ENCODE results near the gene HOXC10.

HOXC10 gene

GRCh38 chr12:53973236-53974042 lies 11.5 kb upstream of the HOXC10 start:
- H3K36me3 ChIP-seq (ENCODE audit: control insufficient read depth, insufficient read depth, low read length): no peaks in the 10 kb centered on the region
- H3K9me3 ChIP-seq (ENCODE audit: control insufficient read depth, insufficient read depth, low read length): no peaks in the 10 kb centered on the region
- no peak overlapping the region for H3K4me3 ChIP-seq (ENCODE audit: low read length)
- no peak for DNase-seq (ENCODE audit: low read depth, low spot score)
- peaks cover 99% of the 10 kb centered on the region for H3K27me3 ChIP-seq (ENCODE audit: control insufficient read depth, insufficient read depth, low read length)
- no CpG with 5 or more reads among the region's 71 CpGs for WGBS (ENCODE audit: insufficient coverage, insufficient read length)
- no peak overlapping the region for H3K27ac ChIP-seq (ENCODE audit: low read length)
- H3K4me1 ChIP-seq (ENCODE audit: control insufficient read depth, insufficient read depth, low read length): no peaks in the 10 kb centered on the region; the same call in none of the 2 replicates

GRCh38 chr12:53974084-53975063 lies 10.6 kb upstream of the HOXC10 start, which contains the start of gene HOTAIR:
Gene HOTAIR (minus strand): TSS chr12:53974954.
- Histone ChIP-seq H3K9me3 (ENCODE audit: control insufficient read depth, insufficient read depth, low read length) (no peaks in the 10 kb centered on the region), H3K4me3 (ENCODE audit: low read length) (no peak within 1 kb of the TSS), H3K4me1 (ENCODE audit: control insufficient read depth, insufficient read depth, low read length) (no peaks in the 10 kb centered on the region; the same call in none of the 2 replicates), H3K36me3 (ENCODE audit: control insufficient read depth, insufficient read depth, low read length) (no peaks in the 10 kb centered on the region), H3K27ac (ENCODE audit: low read length) (no peak within 1 kb of the TSS), H3K27me3 (ENCODE audit: control insufficient read depth, insufficient read depth, low read length) (peaks cover 99% of the 10 kb centered on the region)
- DNase-seq (ENCODE audit: low read depth, low spot score): no peak
- no CpG with 5 or more reads among the region's 63 CpGs for WGBS (ENCODE audit: insufficient coverage, insufficient read length)

GRCh38 chr12:53975064-53975471 lies 9.9 kb upstream of the HOXC10 start:
- DNase-seq (ENCODE audit: low read depth, low spot score): no peak
- no peaks in the 10 kb centered on the region for H3K9me3 ChIP-seq (ENCODE audit: control insufficient read depth, insufficient read depth, low read length)
- H3K4me3 ChIP-seq (ENCODE audit: low read length): no peak overlapping the region
- no CpG with 5 or more reads among the region's 25 CpGs for WGBS (ENCODE audit: insufficient coverage, insufficient read length)
- peaks cover 99% of the 10 kb centered on the region for H3K27me3 ChIP-seq (ENCODE audit: control insufficient read depth, insufficient read depth, low read length)
- no peak overlapping the region for H3K27ac ChIP-seq (ENCODE audit: low read length)
- H3K36me3 ChIP-seq (ENCODE audit: control insufficient read depth, insufficient read depth, low read length): no peaks in the 10 kb centered on the region
- H3K4me1 ChIP-seq (ENCODE audit: control insufficient read depth, insufficient read depth, low read length): no peaks in the 10 kb centered on the region; the same call in none of the 2 replicates

GRCh38 chr12:53975479-53976152 lies 9.3 kb upstream of the HOXC10 start:
- DNase-seq (ENCODE audit: low read depth, low spot score): no peak
- H3K4me3 ChIP-seq (ENCODE audit: low read length): no peak overlapping the region
- H3K36me3 ChIP-seq (ENCODE audit: control insufficient read depth, insufficient read depth, low read length): no peaks in the 10 kb centered on the region
- no peak overlapping the region for H3K27ac ChIP-seq (ENCODE audit: low read length)
- H3K9me3 ChIP-seq (ENCODE audit: control insufficient read depth, insufficient read depth, low read length): no peaks in the 10 kb centered on the region
- H3K27me3 ChIP-seq (ENCODE audit: control insufficient read depth, insufficient read depth, low read length): peaks cover 97% of the 10 kb centered on the region
- no peaks in the 10 kb centered on the region; the same call in none of the 2 replicates for H3K4me1 ChIP-seq (ENCODE audit: control insufficient read depth, insufficient read depth, low read length)
- no CpG with 5 or more reads among the region's 31 CpGs for WGBS (ENCODE audit: insufficient coverage, insufficient read length)

GRCh38 chr12:53976172-53976822 lies 8.6 kb upstream of the HOXC10 start:
- peaks cover 97% of the 10 kb centered on the region for H3K27me3 ChIP-seq (ENCODE audit: control insufficient read depth, insufficient read depth, low read length)
- H3K4me1 ChIP-seq (ENCODE audit: control insufficient read depth, insufficient read depth, low read length): no peaks in the 10 kb centered on the region; the same call in none of the 2 replicates
- H3K36me3 ChIP-seq (ENCODE audit: control insufficient read depth, insufficient read depth, low read length): no peaks in the 10 kb centered on the region
- WGBS (ENCODE audit: insufficient coverage, insufficient read length): no CpG with 5 or more reads among the region's 21 CpGs
- H3K4me3 ChIP-seq (ENCODE audit: low read length): no peak overlapping the region
- H3K27ac ChIP-seq (ENCODE audit: low read length): no peak overlapping the region
- no peaks in the 10 kb centered on the region for H3K9me3 ChIP-seq (ENCODE audit: control insufficient read depth, insufficient read depth, low read length)
- DNase-seq (ENCODE audit: low read depth, low spot score): no peak

GRCh38 chr12:53976823-53977595 lies 7.9 kb upstream of the HOXC10 start:
- H3K9me3 ChIP-seq (ENCODE audit: control insufficient read depth, insufficient read depth, low read length): no peaks in the 10 kb centered on the region
- no peak for DNase-seq (ENCODE audit: low read depth, low spot score)
- no peak overlapping the region for H3K4me3 ChIP-seq (ENCODE audit: low read length)
- no CpG with 5 or more reads among the region's 9 CpGs for WGBS (ENCODE audit: insufficient coverage, insufficient read length)
- H3K27me3 ChIP-seq (ENCODE audit: control insufficient read depth, insufficient read depth, low read length): peaks cover 97% of the 10 kb centered on the region
- H3K4me1 ChIP-seq (ENCODE audit: control insufficient read depth, insufficient read depth, low read length): no peaks in the 10 kb centered on the region; the same call in none of the 2 replicates
- no peaks in the 10 kb centered on the region for H3K36me3 ChIP-seq (ENCODE audit: control insufficient read depth, insufficient read depth, low read length)
- H3K27ac ChIP-seq (ENCODE audit: low read length): no peak overlapping the region

- H3K36me3 ChIP-seq (ENCODE audit: control insufficient read depth, insufficient read depth, low read length): no peaks in the 10 kb centered on the region
- no peaks in the 10 kb centered on the region for H3K9me3 ChIP-seq (ENCODE audit: control insufficient read depth, insufficient read depth, low read length)
- DNase-seq (ENCODE audit: low read depth, low spot score): no peak
- no peak overlapping the region for H3K4me3 ChIP-seq (ENCODE audit: low read length)
- H3K27me3 ChIP-seq (ENCODE audit: control insufficient read depth, insufficient read depth, low read length): peaks cover 97% of the 10 kb centered on the region
- H3K4me1 ChIP-seq (ENCODE audit: control insufficient read depth, insufficient read depth, low read length): no peaks in the 10 kb centered on the region; the same call in none of the 2 replicates
- no peak overlapping the region for H3K27ac ChIP-seq (ENCODE audit: low read length)
- no CpG with 5 or more reads among the region's 11 CpGs for WGBS (ENCODE audit: insufficient coverage, insufficient read length)
These were observed 7.1 kb upstream of the HOXC10 start for GRCh38 chr12:53977596-53978445.

- H3K4me1 ChIP-seq (ENCODE audit: control insufficient read depth, insufficient read depth, low read length): no peaks in the 10 kb centered on the region; the same call in none of the 2 replicates
- H3K9me3 ChIP-seq (ENCODE audit: control insufficient read depth, insufficient read depth, low read length): no peaks in the 10 kb centered on the region
- no peak overlapping the region for H3K27ac ChIP-seq (ENCODE audit: low read length)
- WGBS (ENCODE audit: insufficient coverage, insufficient read length): no CpG with 5 or more reads among the region's 15 CpGs
- no peak overlapping the region for H3K4me3 ChIP-seq (ENCODE audit: low read length)
- peaks cover 97% of the 10 kb centered on the region for H3K27me3 ChIP-seq (ENCODE audit: control insufficient read depth, insufficient read depth, low read length)
- no peaks in the 10 kb centered on the region for H3K36me3 ChIP-seq (ENCODE audit: control insufficient read depth, insufficient read depth, low read length)
- DNase-seq (ENCODE audit: low read depth, low spot score): no peak
These were observed 6.2 kb upstream of the HOXC10 start for GRCh38 chr12:53978477-53979356.
